HG02571 (cell line): Measurements from ENCODE around the gene BCAP31.
"Not testable (repeated sequence)": the region's sequence is repeated elsewhere in the genome, so short reads cannot be mapped to it uniquely, and the experiment has no call there.

Source experiments
- ATAC-seq: cut with Tn5 transposase; IDR thresholded peaks from one replicate; pipeline ENCODE4 v1.9.1; 2021; ENCODE audit warnings: mild to moderate bottlenecking, moderate library complexity; ENCODE audit not compliant: unreplicated experiment

BCAP31 gene

GRCh38 chrX:153717445-153717844, 6.7 kb downstream of the BCAP31 start:
- no peak for ATAC-seq

GRCh38 chrX:153714256-153714655, 9.9 kb downstream of the BCAP31 start:
- no peak for ATAC-seq

- ATAC-seq = no peak
Observed at GRCh38 chrX:153709726-153710674, 14.2 kb downstream of the BCAP31 start.

- ATAC-seq = no peak
Observed at GRCh38 chrX:153708415-153708814, 15.8 kb downstream of the BCAP31 start.

GRCh38 chrX:153707406-153707805, 16.8 kb downstream of the BCAP31 start:
- no peak for ATAC-seq

GRCh38 chrX:153706799-153707198, 17.4 kb downstream of the BCAP31 start:
- no peak for ATAC-seq

GRCh38 chrX:153705403-153706060, 18.7 kb downstream of the BCAP31 start:
- not testable (repeated sequence) for ATAC-seq

GRCh38 chrX:153704631-153705402, 19.4 kb downstream of the BCAP31 start:
- ATAC-seq = not testable (repeated sequence)

GRCh38 chrX:153704021-153704526, 20.1 kb downstream of the BCAP31 start:
- ATAC-seq = no peak

- ATAC-seq = no peak
Observed at GRCh38 chrX:153703036-153703370, 21.2 kb downstream of the BCAP31 start.

GRCh38 chrX:153702336-153703035, 21.7 kb downstream of the BCAP31 start:
- no peak for ATAC-seq

- ATAC-seq = no peak
Observed at GRCh38 chrX:153701706-153702105, 22.5 kb downstream of the BCAP31 start.

- ATAC-seq = no peak
Observed at GRCh38 chrX:153700967-153701366, 23.2 kb downstream of the BCAP31 start.

GRCh38 chrX:153700376-153700945, 23.7 kb downstream of the BCAP31 start:
- ATAC-seq = no peak

- not testable (repeated sequence) for ATAC-seq
Observed at GRCh38 chrX:153699784-153700371, 24.3 kb downstream of the BCAP31 start.

GRCh38 chrX:153699210-153699783, 24.9 kb downstream of the BCAP31 start:
- not testable (repeated sequence) for ATAC-seq

- no peak for ATAC-seq
Observed at GRCh38 chrX:153697924-153698865, 26.0 kb downstream of the BCAP31 start.

GRCh38 chrX:153696986-153697722, 27.0 kb downstream of the BCAP31 start:
- not testable (repeated sequence) for ATAC-seq
